Brain microvascular endothelial cell (primary cell): Measurements from ENCODE around the gene IRF4.
"Not testable (repeated sequence)": the region's sequence is repeated elsewhere in the genome, so short reads cannot be mapped to it uniquely, and the experiment has no call there.

ENCODE experiments used
- DNase-seq: peaks from one replicate; pipeline ENCODE4 v3.0.0-alpha.2; 2020
- H3K27ac ChIP-seq: fragments of 250-450 bp; sonication (Bioruptor Pico); 2 replicates; pipeline ENCODE4 v1.5.1; 2020; ENCODE audit warnings: mild to moderate bottlenecking, moderate library complexity
- H3K27me3 ChIP-seq: fragments of 250-450 bp; sonication (Bioruptor Pico); replicated peaks from 2 replicates; pipeline ENCODE4 v1.5.1; 2020; ENCODE audit warnings: mild to moderate bottlenecking
- H3K36me3 ChIP-seq: fragments of 250-450 bp; sonication (Bioruptor Pico); replicated peaks from 2 replicates; pipeline ENCODE4 v1.5.1; 2020; ENCODE audit warnings: mild to moderate bottlenecking
- H3K4me3 ChIP-seq: 2 replicates; pipeline ENCODE4 v1.5.1; 2011; ENCODE audit warnings: low read depth, mild to moderate bottlenecking, control low read depth, low read length, moderate library complexity
- in situ Hi-C: cut with HindIII; loops from 2 replicates; pipeline ENCODE4 v1.10.0; 2017; ENCODE audit warnings: low sequenced_read_pairs, low pct_ligation_motif_present
- TF ChIP-seq, protein P1 (sequence below): IDR thresholded peaks from 2 replicates; pipeline ENCODE4 v1.5.1; 2011; ENCODE audit warnings: low read depth, mild to moderate bottlenecking, moderate library complexity, low read length, control low read depth, inconsistent platforms; ENCODE audit errors: missing control alignments

The IRF4 gene

DNA sequence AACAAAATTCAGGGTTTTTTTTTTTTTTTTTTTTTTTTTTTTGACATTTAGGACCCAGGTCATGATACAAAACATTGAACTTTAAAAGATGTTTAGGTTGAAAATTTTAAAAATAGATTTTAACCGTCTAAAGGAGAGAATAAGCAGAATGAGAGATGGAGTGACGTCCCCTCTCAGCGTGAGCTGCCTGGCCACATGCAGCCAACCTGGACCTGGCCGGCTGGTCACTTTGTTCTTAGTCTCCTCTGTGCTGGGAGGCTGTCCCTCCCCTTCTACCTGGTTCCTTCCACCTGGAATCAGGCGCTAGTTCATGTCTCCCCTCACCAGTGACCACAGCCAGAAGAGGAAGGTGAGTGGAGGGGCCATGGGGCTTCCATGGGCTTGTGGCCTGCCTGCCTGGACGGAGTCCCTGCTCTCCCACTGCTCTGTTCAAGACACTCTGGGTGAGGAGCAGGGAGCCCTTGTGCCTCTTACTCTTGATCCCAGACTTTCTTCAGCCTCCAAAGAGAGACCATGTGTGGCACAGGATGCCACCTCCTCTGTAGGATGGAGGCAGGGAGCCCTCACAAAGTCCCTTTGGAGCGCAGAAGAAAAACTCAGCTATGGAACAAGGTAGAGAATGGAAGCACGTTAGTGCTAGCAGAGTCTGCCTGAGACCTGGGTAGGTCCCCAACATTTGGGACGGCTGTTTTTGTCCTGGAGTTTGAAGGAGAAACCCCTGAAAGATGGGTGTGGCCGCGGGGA, 31.7 kb downstream of the IRF4 start:
- in situ Hi-C loops: no loop called here
- no peak for DNase-seq
- no peaks in the 10 kb centered on the region for H3K36me3 ChIP-seq
- H3K4me3 ChIP-seq: no peak overlapping the region
- H3K27me3 ChIP-seq: no peaks in the 10 kb centered on the region
- TF ChIP-seq, protein P1, sequence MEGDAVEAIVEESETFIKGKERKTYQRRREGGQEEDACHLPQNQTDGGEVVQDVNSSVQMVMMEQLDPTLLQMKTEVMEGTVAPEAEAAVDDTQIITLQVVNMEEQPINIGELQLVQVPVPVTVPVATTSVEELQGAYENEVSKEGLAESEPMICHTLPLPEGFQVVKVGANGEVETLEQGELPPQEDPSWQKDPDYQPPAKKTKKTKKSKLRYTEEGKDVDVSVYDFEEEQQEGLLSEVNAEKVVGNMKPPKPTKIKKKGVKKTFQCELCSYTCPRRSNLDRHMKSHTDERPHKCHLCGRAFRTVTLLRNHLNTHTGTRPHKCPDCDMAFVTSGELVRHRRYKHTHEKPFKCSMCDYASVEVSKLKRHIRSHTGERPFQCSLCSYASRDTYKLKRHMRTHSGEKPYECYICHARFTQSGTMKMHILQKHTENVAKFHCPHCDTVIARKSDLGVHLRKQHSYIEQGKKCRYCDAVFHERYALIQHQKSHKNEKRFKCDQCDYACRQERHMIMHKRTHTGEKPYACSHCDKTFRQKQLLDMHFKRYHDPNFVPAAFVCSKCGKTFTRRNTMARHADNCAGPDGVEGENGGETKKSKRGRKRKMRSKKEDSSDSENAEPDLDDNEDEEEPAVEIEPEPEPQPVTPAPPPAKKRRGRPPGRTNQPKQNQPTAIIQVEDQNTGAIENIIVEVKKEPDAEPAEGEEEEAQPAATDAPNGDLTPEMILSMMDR: no peak
- peak overlapping the region; percentile 67 for H3K27ac ChIP-seq

DNA sequence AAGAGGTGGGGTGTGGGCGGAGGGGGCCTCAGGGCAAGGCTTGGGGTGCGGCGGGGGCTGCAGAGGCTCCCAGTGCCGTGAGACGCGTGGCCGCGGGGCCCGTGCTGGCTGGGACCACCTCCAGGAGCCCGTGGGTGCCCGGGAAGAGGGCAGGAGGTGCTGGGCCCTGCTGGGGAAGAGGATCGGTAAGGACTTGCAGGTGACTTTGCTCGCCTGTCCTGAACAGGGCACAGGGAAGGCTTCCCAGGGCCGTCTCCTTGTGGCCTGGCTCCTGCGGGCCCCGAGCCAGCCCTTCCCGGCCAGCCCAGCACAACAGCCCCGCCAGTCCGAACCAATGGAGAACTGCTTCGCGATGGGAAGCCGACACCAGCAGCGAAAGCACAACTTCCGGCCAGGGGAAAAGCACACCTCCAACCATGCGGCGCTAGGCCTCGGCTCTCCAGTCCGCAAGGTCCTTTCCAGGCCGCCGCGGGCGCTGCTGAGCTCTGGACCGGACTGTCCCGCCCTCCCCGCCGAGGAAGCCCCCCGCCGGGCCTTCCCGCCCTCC, 32.3 kb downstream of the IRF4 start:
- in situ Hi-C loops: no loop called here
- no peak for DNase-seq
- no peak overlapping the region for H3K4me3 ChIP-seq
- H3K36me3 ChIP-seq: no peaks in the 10 kb centered on the region
- H3K27me3 ChIP-seq: no peaks in the 10 kb centered on the region
- TF ChIP-seq, protein P1: no peak
- no peak overlapping the region for H3K27ac ChIP-seq

DNA sequence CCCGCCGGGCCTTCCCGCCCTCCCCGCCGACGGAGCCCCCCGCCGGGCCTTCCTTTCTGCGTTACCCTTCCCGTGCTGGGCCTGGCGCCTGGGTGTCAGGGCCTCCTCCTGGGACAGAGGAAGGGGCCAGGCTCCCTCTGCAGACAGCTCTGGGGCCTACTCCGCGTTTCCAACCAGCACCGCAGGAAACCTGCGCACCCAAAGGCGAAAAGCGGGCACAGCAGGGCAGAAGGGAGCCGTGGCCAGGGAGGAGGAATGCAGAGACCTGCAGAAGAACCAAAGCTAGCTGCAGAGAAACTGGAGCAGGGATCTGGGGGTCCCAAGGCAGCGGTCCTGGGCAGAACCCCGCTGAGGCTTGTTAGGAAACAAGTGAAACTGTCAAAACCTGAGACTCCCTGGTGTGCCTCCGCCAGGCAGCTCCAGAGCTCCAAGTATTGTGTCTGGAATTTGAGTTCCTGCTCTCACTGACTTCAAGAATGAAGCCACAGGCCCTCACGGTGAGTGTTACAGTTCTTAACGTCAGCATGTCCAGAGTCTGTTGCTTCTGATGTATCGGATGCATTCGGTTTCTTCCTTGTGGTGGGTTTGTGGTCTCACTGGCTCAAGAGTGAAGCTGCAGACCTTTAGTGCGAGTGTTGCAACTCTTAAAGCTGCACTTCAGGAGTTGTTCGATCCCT, 33.3 kb downstream of the IRF4 start:
- no peak for DNase-seq
- in situ Hi-C loops: no loop called here
- H3K36me3 ChIP-seq: no peaks in the 10 kb centered on the region
- no peak overlapping the region for H3K27ac ChIP-seq
- H3K27me3 ChIP-seq: no peaks in the 10 kb centered on the region
- H3K4me3 ChIP-seq: no peak overlapping the region
- TF ChIP-seq, protein P1: no peak

DNA sequence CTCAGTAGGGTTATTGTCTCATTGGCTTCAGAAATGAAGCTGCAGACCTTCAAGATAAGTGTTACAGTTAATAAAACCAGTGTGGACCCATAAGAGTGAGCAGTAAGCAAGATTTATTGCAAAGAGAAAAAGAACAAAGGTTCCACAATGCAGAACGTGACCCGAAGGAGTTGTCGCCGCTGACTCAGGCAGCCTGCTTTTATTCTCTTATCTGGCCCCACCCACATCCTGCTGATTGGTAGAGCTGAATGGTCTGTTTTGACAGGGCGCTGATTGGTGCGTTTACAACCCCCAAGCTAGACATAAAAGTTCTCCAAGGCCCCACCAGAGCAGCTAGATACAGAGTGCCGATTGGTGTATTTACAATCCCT, 33.9 kb downstream of the IRF4 start:
- DNase-seq, H3K27me3 ChIP-seq, H3K4me3 ChIP-seq, H3K27ac ChIP-seq, H3K36me3 ChIP-seq, in situ Hi-C loops: not testable (repeated sequence)

DNA sequence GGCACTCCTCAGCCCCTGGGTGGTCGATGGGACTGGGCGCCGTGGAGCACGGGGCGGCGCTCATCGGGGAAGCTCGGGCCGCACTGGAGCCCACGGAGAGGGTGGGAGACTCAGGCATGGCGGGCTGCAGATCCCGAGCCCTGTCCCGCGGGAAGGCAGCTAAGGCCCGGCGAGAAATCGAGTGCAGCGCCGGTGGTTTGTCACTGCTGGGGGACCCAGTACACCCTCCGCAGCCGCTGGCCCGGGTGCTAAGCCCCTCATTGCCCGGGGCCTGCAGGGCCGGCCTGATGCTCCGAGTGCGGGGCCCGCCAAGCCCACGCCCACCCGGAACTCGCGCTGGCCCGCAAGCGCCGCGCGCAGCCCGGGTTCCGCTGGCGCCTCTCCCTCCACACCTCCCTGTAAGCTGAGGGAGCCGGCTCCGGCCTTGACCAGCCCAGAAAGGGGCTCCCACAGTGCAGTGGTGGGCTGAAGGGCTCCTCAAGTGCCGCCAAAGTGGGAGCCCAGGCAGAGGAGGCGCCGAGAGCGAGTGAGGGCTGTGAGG, 34.7 kb downstream of the IRF4 start:
- H3K27ac ChIP-seq, H3K36me3 ChIP-seq, H3K27me3 ChIP-seq, DNase-seq, H3K4me3 ChIP-seq, in situ Hi-C loops: not testable (repeated sequence)

DNA sequence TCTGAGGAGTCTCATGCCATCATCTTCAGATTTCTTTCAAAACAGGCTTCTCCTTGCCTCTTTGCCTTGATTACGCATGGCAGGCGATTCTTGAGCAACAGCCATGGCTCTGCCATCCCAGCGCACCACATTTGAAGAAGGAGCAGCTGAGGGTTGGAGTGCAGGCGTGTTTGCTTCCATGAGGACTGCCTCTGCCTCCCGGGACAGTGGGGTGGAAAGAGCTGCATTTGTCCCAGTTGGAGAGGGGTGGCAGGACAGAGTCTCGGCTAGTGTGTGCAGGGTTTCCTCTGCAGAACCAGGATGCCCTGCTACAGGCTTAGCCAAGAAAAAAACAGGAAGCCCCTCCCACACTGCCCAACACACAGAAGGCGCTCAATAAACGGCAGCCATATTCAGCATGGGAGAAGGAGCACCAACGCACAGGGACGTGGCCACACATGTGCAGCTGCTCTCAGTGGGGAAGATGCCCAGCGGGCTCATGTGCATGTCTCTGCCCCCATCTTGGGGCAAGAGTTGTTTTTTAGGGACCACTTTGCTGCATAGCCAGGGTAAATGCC, 36.6 kb downstream of the IRF4 start:
- Histone ChIP-seq H3K4me3 (no peak overlapping the region), H3K27me3 (no peaks in the 10 kb centered on the region), H3K27ac (no peak overlapping the region), H3K36me3 (no peaks in the 10 kb centered on the region)
- in situ Hi-C loops: no loop called here
- TF ChIP-seq, protein P1: no peak
- no peak for DNase-seq
